Common myeloid progenitor, CD34-positive (primary cell): ENCODE results near the gene POP7.

Source experiments
- CTCF ChIA-PET: fragments of 350-600 bp; sonication (Branson Sonifier 250); formaldehyde crosslinking; loops from one replicate; lab custom pipeline; 2021; ENCODE audit warnings: antibody characterized with exemption; lab: Charles Lee
- POLR2A ChIA-PET: fragments of 350-600 bp; sonication (Branson Sonifier 250); formaldehyde crosslinking; loops from one replicate; lab custom pipeline; 2021; ENCODE audit warnings: antibody characterized with exemption; lab: Charles Lee
- DNase-seq, 3 donors: peaks; one replicate each; pipeline versions ENCODE4 v3.0.0 to v3.0.0-alpha.2; 2013
- H3K27ac ChIP-seq, 2 experiments: 1 replicate in 1 of 2; 2 replicates in 1 of 2; pipeline ENCODE4 v1.7.0; 2013; ENCODE audit warnings: inconsistent platforms in 2 of 2, low read length in 2 of 2, mild to moderate bottlenecking in 2 of 2, low read depth in 1 of 2, moderate library complexity in 1 of 2; ENCODE audit not compliant: severe bottlenecking in 2 of 2, insufficient read depth in 1 of 2, poor library complexity in 1 of 2
- H3K27me3 ChIP-seq, 5 experiments: replicated peaks in 2 of 5; 1 replicate in 3 of 5; 2 replicates in 2 of 5; pipeline versions ENCODE4 v1.6.1 to v1.7.0; 2013; ENCODE audit warnings: low read length in 4 of 5, mild to moderate bottlenecking in 2 of 5, moderate library complexity in 2 of 5, inconsistent platforms in 1 of 5; ENCODE audit not compliant: insufficient read depth in 5 of 5, control insufficient read depth in 4 of 5
- H3K36me3 ChIP-seq, 4 experiments: 1 replicate in 2 of 4; 2 replicates in 2 of 4; pipeline versions ENCODE4 v1.6.1 to v1.7.0; 2013; ENCODE audit warnings: low read length in 3 of 4, control low read depth in 1 of 4, mild to moderate bottlenecking in 1 of 4; ENCODE audit not compliant: control insufficient read depth in 4 of 4, insufficient read depth in 4 of 4
- H3K4me1 ChIP-seq, 4 experiments: 1 replicate in 3 of 4; 2 replicates in 1 of 4; pipeline versions ENCODE4 v1.6.1 to v1.7.1; 2013; ENCODE audit warnings: low read length in 3 of 4, mild to moderate bottlenecking in 3 of 4, control low read depth in 1 of 4, inconsistent platforms in 1 of 4, moderate library complexity in 1 of 4; ENCODE audit not compliant: control insufficient read depth in 4 of 4, insufficient read depth in 4 of 4; ENCODE audit errors: control extremely low read depth in 1 of 4
- H3K4me3 ChIP-seq, 7 experiments: 1 replicate in 4 of 7; 2 replicates in 3 of 7; pipeline versions ENCODE4 v1.5.1 to v1.7.0; 2013; ENCODE audit warnings: mild to moderate bottlenecking in 7 of 7, low read length in 6 of 7, moderate library complexity in 6 of 7, inconsistent platforms in 2 of 7, low read depth in 2 of 7, control low read depth in 1 of 7; ENCODE audit not compliant: insufficient read depth in 4 of 7, control insufficient read depth in 1 of 7; ENCODE audit errors: extremely low read depth in 1 of 7
- H3K9me3 ChIP-seq, 5 experiments: 1 replicate in 4 of 5; 2 replicates in 1 of 5; pipeline versions ENCODE4 v1.6.1 to v1.7.1; 2013; ENCODE audit warnings: low read length in 4 of 5, mild to moderate bottlenecking in 2 of 5, inconsistent platforms in 1 of 5, low read depth in 1 of 5, moderate library complexity in 1 of 5; ENCODE audit not compliant: control insufficient read depth in 4 of 5, insufficient read depth in 2 of 5; ENCODE audit errors: control extremely low read depth in 1 of 5
- WGBS: methylation state at CpG from one replicate; pipeline ENCODE4 v1.1.5; 2013; ENCODE audit not compliant: insufficient coverage; 5-methylcytosine and 5-hydroxymethylcytosine counted together

Gene POP7

GRCh38 chr7:100675581-100676350 lies 30.2 kb upstream of the POP7 start:
- Histone ChIP-seq H3K27ac (peak overlapping the region in 1 of 2 experiments; percentile 79), H3K4me3 (peak overlapping the region; percentile 32 to 96 (median 89))
- POLR2A ChIA-PET = interaction anchor here (0.5 to 1.5 kb wide), 2 partner anchors 19 to 63 kb away, joined by 3 to 4 read pairs; partner anchors contain the start of gene MOSPD3

GRCh38 chr7:100676501-100677306 lies 29.2 kb upstream of the POP7 start:
- CTCF ChIA-PET = interaction anchor here (0.9 to 7.6 kb wide), 7 partner anchors 13 to 90 kb away, joined by 3 to 80 read pairs (median 4); partner anchors contain the start of genes FBXO24, GIGYF1, LRCH4 and MOSPD3
- Histone ChIP-seq H3K36me3 (peaks cover 0 to 53% (median 39%) of the 10 kb centered on the region in 4 experiments), H3K27ac (peak overlapping the region in 1 of 2 experiments; percentile 79), H3K9me3 (no peaks in the 10 kb centered on the region), H3K4me1 (peaks cover 0 to 19% (median 13%) of the 10 kb centered on the region in 4 experiments), H3K27me3 (no peaks in the 10 kb centered on the region), H3K4me3 (peak overlapping the region in 2 of 7 experiments; percentile 39 to 96)
- 94% methylated on average over 22 of the region's 23 CpGs for WGBS
- POLR2A ChIA-PET = interaction anchor here (1.5 kb wide), 1 partner anchor 64 kb away, joined by 4 read pairs; the partner anchor contains the start of gene MOSPD3
- no peak for DNase-seq

More at GRCh38 chr7:100675581-100676350, 30.2 kb upstream of the POP7 start:
- peaks cover 0 to 43% (median 35%) of the 10 kb centered on the region in 4 experiments for H3K36me3 ChIP-seq
- H3K4me1 ChIP-seq = peaks cover 0 to 19% (median 13%) of the 10 kb centered on the region in 4 experiments
- CTCF ChIA-PET = interaction anchor here (0.7 to 7.6 kb wide), 5 partner anchors 14 to 206 kb away, joined by 3 to 80 read pairs (median 3); partner anchors contain the start of genes FBXO24, GIGYF1, LRCH4 and MOSPD3
- peak; percentile 76 to 85 (median 79) for DNase-seq
- 0% methylated on average over 13 of the region's 59 CpGs for WGBS
- H3K9me3 ChIP-seq = no peaks in the 10 kb centered on the region
- H3K27me3 ChIP-seq = no peaks in the 10 kb centered on the region

- ChIA-PET CTCF (interaction anchor here (0.9 to 7.6 kb wide), 9 partner anchors 12 to 113 kb away, joined by 3 to 80 read pairs (median 4); partner anchors contain the start of genes FBXO24, GIGYF1 and MOSPD3), POLR2A (interaction anchor here (0.6 kb wide), 1 partner anchor 187 kb away, joined by 4 read pairs; no protein-coding TSS in a partner anchor)
- no peaks in the 10 kb centered on the region for H3K27me3 ChIP-seq
- 92% methylated on average over 30 of the region's 36 CpGs for WGBS
- H3K27ac ChIP-seq = peak overlapping the region in 1 of 2 experiments; percentile 5
- peaks cover 0 to 18% (median 13%) of the 10 kb centered on the region in 4 experiments for H3K4me1 ChIP-seq
- no peaks in the 10 kb centered on the region for H3K9me3 ChIP-seq
- H3K4me3 ChIP-seq = no peak overlapping the region
- DNase-seq = no peak
- peaks cover 0 to 61% (median 47%) of the 10 kb centered on the region in 4 experiments for H3K36me3 ChIP-seq
These were observed 28.3 kb upstream of the POP7 start for GRCh38 chr7:100677308-100678267.

GRCh38 chr7:100678291-100678984 lies 27.5 kb upstream of the POP7 start:
- Histone ChIP-seq H3K27me3 (no peaks in the 10 kb centered on the region), H3K9me3 (no peaks in the 10 kb centered on the region), H3K4me3 (no peak overlapping the region), H3K27ac (no peak overlapping the region), H3K4me1 (peaks cover 0 to 14% (median 10%) of the 10 kb centered on the region in 4 experiments), H3K36me3 (peaks cover 0 to 70% (median 52%) of the 10 kb centered on the region in 4 experiments)
- 91% methylated on average over 29 of the region's 35 CpGs for WGBS
- CTCF ChIA-PET = interaction anchor here (1.0 to 7.6 kb wide), 6 partner anchors 11 to 114 kb away, joined by 3 to 80 read pairs (median 4); partner anchors contain the start of genes FBXO24, GIGYF1 and MOSPD3
- DNase-seq = no peak
- POLR2A ChIA-PET = interaction anchor here (0.5 to 1.2 kb wide), 2 partner anchors 11 to 116 kb away, joined by 3 read pairs; no protein-coding TSS in a partner anchor

GRCh38 chr7:100679129-100679926 lies 26.6 kb upstream of the POP7 start:
- peaks cover 0 to 79% (median 58%) of the 10 kb centered on the region in 4 experiments for H3K36me3 ChIP-seq
- H3K4me1 ChIP-seq = peaks cover 0 to 13% (median 10%) of the 10 kb centered on the region in 4 experiments
- ChIA-PET POLR2A (interaction anchor here (0.5 to 1.2 kb wide), 3 partner anchors 10 to 116 kb away, joined by 3 read pairs; no protein-coding TSS in a partner anchor), CTCF (interaction anchor here (1.2 to 7.6 kb wide), 4 partner anchors 10 to 74 kb away, joined by 3 to 80 read pairs (median 4); partner anchors contain the start of gene GIGYF1)
- H3K27ac ChIP-seq = no peak overlapping the region
- H3K9me3 ChIP-seq = no peaks in the 10 kb centered on the region
- DNase-seq = no peak
- WGBS = 76% methylated on average over 4 of the region's 13 CpGs
- H3K27me3 ChIP-seq = no peaks in the 10 kb centered on the region
- no peak overlapping the region for H3K4me3 ChIP-seq
